D721Med (cell line): Measurements from ENCODE around the gene MYOZ3.

Source experiments
- DNase-seq: peaks from one replicate; pipeline ENCODE4 v3.0.0; 2011; ENCODE audit warnings: low spot score; ENCODE audit not compliant: insufficient read length
- FAIRE-seq: peaks from 2 replicates; lab custom pipeline; 2011; peaks lifted over from hg19 to GRCh38; lab: Jason Lieb, UNC
- CTCF ChIP-seq: IDR thresholded peaks from 2 replicates; pipeline ENCODE4 v1.5.1; 2012; ENCODE audit warnings: mild to moderate bottlenecking, control low read depth; ENCODE audit not compliant: insufficient read depth; ENCODE audit errors: missing control alignments

Gene MYOZ3

GRCh38 chr5:150626853-150627276 is 34.2 kb upstream of the MYOZ3 start:
- no peak for TF ChIP-seq CTCF
- FAIRE-seq (no peak), DNase-seq (no peak)

- DNase-seq (no peak), FAIRE-seq (no peak)
- TF ChIP-seq CTCF, result no peak
Measured at GRCh38 chr5:150627731-150628545, 33.1 kb upstream of the MYOZ3 start.

GRCh38 chr5:150628936-150629485 is 32.0 kb upstream of the MYOZ3 start:
- no peak for TF ChIP-seq CTCF
- DNase-seq, result no peak
- no peak for FAIRE-seq

GRCh38 chr5:150630016-150630415 is 31.0 kb upstream of the MYOZ3 start:
- FAIRE-seq (no peak), DNase-seq (no peak)
- TF ChIP-seq CTCF, result no peak

GRCh38 chr5:150630461-150631325 is 30.4 kb upstream of the MYOZ3 start:
- TF ChIP-seq CTCF, result no peak
- DNase-seq (no peak), FAIRE-seq (no peak)

GRCh38 chr5:150631326-150631701 is 29.7 kb upstream of the MYOZ3 start:
- no peak for FAIRE-seq

More at GRCh38 chr5:150631326-150631701, 29.7 kb upstream of the MYOZ3 start:
- DNase-seq, result no peak
- no peak for TF ChIP-seq CTCF
